ENCODE data around the gene PLA2G4D.

GRCh38 chr15:42042602-42043400, 51.6 kb downstream of the PLA2G4D start:
- TF ChIP-seq CTCF (IDR thresholded peaks at IDR 0.05; ENCODE audit: borderline replicate concordance, extremely low read depth, low read length, poor library complexity, severe bottlenecking) (no peak), EZH2 (IDR thresholded peaks at IDR 0.05; ENCODE audit: borderline replicate concordance, low read depth, low read length, severe bottlenecking) (no peak)

Measured in DND-41 (cell line).